ENCODE results near the gene CELF1.

GRCh38 chr11:47533690-47534151, 19.2 kb downstream of the CELF1 start:
- TF ChIP-seq FOXM1 (IDR thresholded peaks at IDR 0.05; ENCODE audit: borderline replicate concordance, low read depth): no peak
- TF ChIP-seq EP300 (IDR thresholded peaks at IDR 0.05; ENCODE audit: borderline replicate concordance): no peak
- no peak for TF ChIP-seq TAF1 (IDR thresholded peaks at IDR 0.05; ENCODE audit: low read depth)
- no peak for TF ChIP-seq TEAD4 (IDR thresholded peaks at IDR 0.05)
- no peak for TF ChIP-seq RAD21 (IDR thresholded peaks at IDR 0.05; ENCODE audit: low read depth)
- TF ChIP-seq CREB1 (IDR thresholded peaks at IDR 0.05; ENCODE audit: low read depth): no peak
- no peak for TF ChIP-seq YY1 (IDR thresholded peaks at IDR 0.05; ENCODE audit: low read depth)
- no peak for TF ChIP-seq USF1 (IDR thresholded peaks at IDR 0.05)
- TF ChIP-seq NFIC (IDR thresholded peaks at IDR 0.05): no peak
- TF ChIP-seq EGR1 (IDR thresholded peaks at IDR 0.05): no peak
- no peak for TF ChIP-seq MAX (IDR thresholded peaks at IDR 0.05)
- TF ChIP-seq CEBPB (IDR thresholded peaks at IDR 0.05): peak; percentile 23; the same call in 1 of the 2 replicates
- no peak for TF ChIP-seq TCF12 (IDR thresholded peaks at IDR 0.05; ENCODE audit: low read depth)
- TF ChIP-seq ZBTB7A (IDR thresholded peaks at IDR 0.05; ENCODE audit: low read depth): no peak

All from Ishikawa (cell line).